ENCODE results near the gene THUMPD3. TPM values are rescaled to one million over a fixed set of nuclear protein-coding genes. Genes with fewer than 3 reads are reported as not detected.

Gene THUMPD3
- total RNA-seq: 61.4 and 62.4 TPM in 2 replicates

DNA sequence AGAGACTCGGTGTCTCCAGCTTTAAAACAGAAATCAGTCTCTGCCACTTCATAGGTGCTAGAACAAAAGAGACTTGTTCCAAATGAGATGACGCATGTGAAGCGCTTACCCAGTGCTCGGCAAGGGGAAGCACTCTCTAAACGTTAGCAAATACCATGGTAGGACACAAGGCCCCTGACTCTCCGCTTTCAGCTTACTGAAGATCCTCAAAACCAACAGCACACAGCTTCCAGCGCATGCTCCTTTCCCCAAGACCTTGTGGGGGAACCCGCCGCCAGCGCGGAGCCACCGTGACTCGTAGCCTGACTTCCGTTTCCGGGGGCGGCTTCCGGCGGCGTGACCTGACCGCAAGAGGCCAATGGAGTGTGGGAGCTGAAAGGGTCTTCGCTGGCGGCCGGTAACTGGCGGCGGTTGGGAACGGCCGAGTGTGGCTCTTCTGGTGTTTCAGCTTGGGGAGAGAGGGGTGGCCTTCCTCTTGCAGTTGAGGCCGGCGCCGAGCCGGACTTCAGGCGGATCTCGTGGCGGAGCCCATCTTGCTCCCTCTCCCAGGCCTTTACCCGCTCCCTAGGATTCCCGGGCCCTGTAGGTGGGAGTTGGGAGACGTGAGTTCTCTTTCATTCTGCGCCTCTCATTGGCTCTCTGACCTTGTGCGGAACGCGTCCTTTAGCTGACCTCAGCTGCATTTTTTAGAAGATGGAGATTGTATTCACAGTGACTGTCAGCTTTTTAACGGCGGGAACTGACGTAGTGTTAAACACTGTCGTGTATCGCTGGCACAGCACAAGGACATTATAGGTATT lies at the start of gene THUMPD3:
TSS of gene THUMPD3 (plus strand) at position 324 of the 800 bp plus-strand sequence. CDS start 2,015 bp downstream, outside the sequence.
- Mint-ChIP-seq H3K9me3 (no peaks in the 10 kb centered on the region), H3K4me3 (peak within 1 kb of the TSS; percentile 96), H3K4me1 (ENCODE audit: low read depth) (peaks cover 6% of the 10 kb centered on the region), H3K27me3 (ENCODE audit: insufficient read depth) (peaks cover 2% of the 10 kb centered on the region), H3K27ac (peak within 1 kb of the TSS; percentile 98), H3K36me3 (ENCODE audit: low read depth) (peaks cover 18% of the 10 kb centered on the region)
- DNase-seq (ENCODE audit: low spot score): peak; percentile 90
- intact Hi-C loops (cut with micrococcal nuclease): loop anchor here (1.0 to 5.0 kb wide), 9 partner anchors 9 to 958 kb away; partner anchors contain the start of genes BRK1, BRPF1, FANCD2 and MTMR14

DNA sequence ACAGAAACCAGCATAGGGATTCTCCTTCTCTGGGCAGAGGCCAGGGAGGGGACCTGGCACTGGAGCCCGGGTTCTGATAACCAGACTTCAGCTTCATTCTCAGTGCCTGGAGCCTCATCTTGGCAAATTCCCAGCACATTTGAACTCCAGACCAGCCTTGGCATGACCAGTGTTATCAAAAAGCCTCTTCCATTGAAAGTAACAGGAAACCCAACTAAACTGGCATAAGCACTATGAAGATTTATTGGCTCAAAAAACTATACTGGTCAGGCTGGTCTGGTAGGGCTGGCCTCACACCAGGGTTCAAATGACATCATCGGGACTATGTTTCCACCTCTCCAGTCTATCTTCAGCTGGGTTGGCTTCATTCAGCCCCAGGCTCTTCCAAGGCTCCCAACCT lies 48.1 kb upstream of the THUMPD3 start:
- intact Hi-C loops (cut with micrococcal nuclease): no loop called here
- H3K9me3 Mint-ChIP-seq: no peaks in the 10 kb centered on the region
- H3K27ac Mint-ChIP-seq: no peak overlapping the region
- peaks cover 2% of the 10 kb centered on the region for H3K27me3 Mint-ChIP-seq (ENCODE audit: insufficient read depth)
- H3K4me1 Mint-ChIP-seq (ENCODE audit: low read depth): no peaks in the 10 kb centered on the region
- no peak for DNase-seq (ENCODE audit: low spot score)
- no peak overlapping the region for H3K4me3 Mint-ChIP-seq
- H3K36me3 Mint-ChIP-seq (ENCODE audit: low read depth): no peaks in the 10 kb centered on the region

DNA sequence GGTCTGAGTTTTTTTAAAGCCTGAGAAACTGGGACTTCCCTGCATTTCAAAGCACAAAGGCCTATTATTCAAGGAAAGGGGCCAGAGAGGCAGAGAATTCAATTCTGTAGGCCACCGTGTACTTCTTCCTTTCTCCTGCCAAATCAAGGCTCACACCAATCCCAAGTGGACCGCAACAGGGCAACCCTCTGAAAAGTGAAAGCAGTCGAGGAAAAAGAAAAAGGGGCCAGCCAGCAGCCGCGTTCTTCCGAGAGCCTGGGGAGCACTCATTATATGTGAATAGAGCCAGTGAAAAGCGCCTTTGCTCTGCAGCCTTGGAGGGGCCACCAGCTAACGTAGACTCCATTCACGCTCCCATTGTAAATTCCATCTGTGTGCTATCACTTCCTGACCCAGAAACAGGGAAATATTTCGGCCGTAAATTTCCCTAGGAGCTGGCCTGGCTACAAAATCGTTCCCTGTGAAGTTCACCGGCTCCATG lies 45.9 kb upstream of the THUMPD3 start:
- Mint-ChIP-seq H3K27ac (no peak overlapping the region), H3K9me3 (no peaks in the 10 kb centered on the region), H3K4me1 (ENCODE audit: low read depth) (no peaks in the 10 kb centered on the region), H3K27me3 (ENCODE audit: insufficient read depth) (peaks cover 2% of the 10 kb centered on the region), H3K36me3 (ENCODE audit: low read depth) (no peaks in the 10 kb centered on the region), H3K4me3 (no peak overlapping the region)
- intact Hi-C loops (cut with micrococcal nuclease): no loop called here
- no peak for DNase-seq (ENCODE audit: low spot score)

DNA sequence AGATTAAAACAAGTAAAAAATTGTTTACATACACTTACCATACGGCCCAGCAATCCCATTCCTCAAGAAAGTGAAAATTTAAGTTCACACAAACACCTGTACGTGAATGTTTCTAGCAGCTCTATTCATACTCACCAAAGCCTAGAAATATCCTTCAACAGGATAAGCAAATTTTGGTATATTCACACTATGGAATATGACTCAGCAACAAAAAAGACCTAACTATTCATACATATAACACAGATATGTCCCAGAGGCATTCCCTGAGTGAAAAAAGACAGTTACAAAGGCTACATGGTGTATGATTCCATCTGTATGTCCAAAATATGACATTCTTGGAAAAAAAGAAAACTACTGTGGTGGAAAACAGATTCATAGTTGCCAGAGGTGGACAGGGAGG lies 40.1 kb upstream of the THUMPD3 start:
- Mint-ChIP-seq H3K36me3 (ENCODE audit: low read depth) (no peaks in the 10 kb centered on the region), H3K4me3 (no peak overlapping the region), H3K4me1 (ENCODE audit: low read depth) (no peaks in the 10 kb centered on the region), H3K27ac (no peak overlapping the region), H3K27me3 (ENCODE audit: insufficient read depth) (no peaks in the 10 kb centered on the region), H3K9me3 (peaks cover 5% of the 10 kb centered on the region)
- DNase-seq (ENCODE audit: low spot score): no peak
- intact Hi-C loops (cut with micrococcal nuclease): no loop called here

GRCh38 chr3:9324944-9325343 lies 37.9 kb upstream of the THUMPD3 start:
- no peaks in the 10 kb centered on the region for H3K4me1 Mint-ChIP-seq (ENCODE audit: low read depth)
- no peak overlapping the region for H3K4me3 Mint-ChIP-seq
- no peaks in the 10 kb centered on the region for H3K27me3 Mint-ChIP-seq (ENCODE audit: insufficient read depth)
- H3K9me3 Mint-ChIP-seq: peaks cover 9% of the 10 kb centered on the region
- DNase-seq (ENCODE audit: low spot score): no peak
- intact Hi-C loops (cut with micrococcal nuclease): no loop called here
- H3K27ac Mint-ChIP-seq: no peak overlapping the region
- H3K36me3 Mint-ChIP-seq (ENCODE audit: low read depth): no peaks in the 10 kb centered on the region

DNA sequence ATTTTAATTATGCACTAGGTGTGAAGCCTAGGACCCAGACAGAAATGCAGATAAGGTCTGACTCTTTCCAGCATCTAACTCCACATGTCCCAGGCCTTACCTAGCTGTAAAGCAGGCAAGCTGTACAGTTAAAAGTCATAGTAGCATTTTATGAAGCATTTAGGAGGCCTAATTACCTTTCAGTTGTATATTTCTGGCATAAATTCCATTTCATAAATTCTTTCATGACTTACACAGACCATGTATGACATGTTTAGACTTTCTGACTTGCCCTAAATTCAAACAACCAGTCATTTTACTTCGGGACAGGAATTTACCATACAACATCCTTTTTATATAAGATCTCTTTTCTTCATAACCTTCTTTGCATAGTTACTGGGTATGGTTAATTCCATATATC lies 35.3 kb upstream of the THUMPD3 start:
- H3K27me3 Mint-ChIP-seq (ENCODE audit: insufficient read depth): no peaks in the 10 kb centered on the region

GRCh38 chr3:9330166-9330703 lies 32.6 kb upstream of the THUMPD3 start:
- no peaks in the 10 kb centered on the region for H3K4me1 Mint-ChIP-seq (ENCODE audit: low read depth)
- peaks cover 14% of the 10 kb centered on the region for H3K9me3 Mint-ChIP-seq
- intact Hi-C loops (cut with micrococcal nuclease): no loop called here
- DNase-seq (ENCODE audit: low spot score): no peak
- no peak overlapping the region for H3K4me3 Mint-ChIP-seq
- H3K27me3 Mint-ChIP-seq (ENCODE audit: insufficient read depth): peaks cover 8% of the 10 kb centered on the region
- H3K27ac Mint-ChIP-seq: no peak overlapping the region
- H3K36me3 Mint-ChIP-seq (ENCODE audit: low read depth): no peaks in the 10 kb centered on the region

More for the DNA sequence above, 35.3 kb upstream of the THUMPD3 start:
- DNase-seq (ENCODE audit: low spot score): no peak
- Mint-ChIP-seq H3K4me3 (no peak overlapping the region), H3K27ac (no peak overlapping the region), H3K36me3 (ENCODE audit: low read depth) (no peaks in the 10 kb centered on the region), H3K4me1 (ENCODE audit: low read depth) (no peaks in the 10 kb centered on the region), H3K9me3 (peaks cover 14% of the 10 kb centered on the region)
- intact Hi-C loops (cut with micrococcal nuclease): no loop called here

- H3K27ac Mint-ChIP-seq: no peak overlapping the region
- intact Hi-C loops (cut with micrococcal nuclease): no loop called here
Observed at GRCh38 chr3:9331171-9331570, 31.7 kb upstream of the THUMPD3 start.

DNA sequence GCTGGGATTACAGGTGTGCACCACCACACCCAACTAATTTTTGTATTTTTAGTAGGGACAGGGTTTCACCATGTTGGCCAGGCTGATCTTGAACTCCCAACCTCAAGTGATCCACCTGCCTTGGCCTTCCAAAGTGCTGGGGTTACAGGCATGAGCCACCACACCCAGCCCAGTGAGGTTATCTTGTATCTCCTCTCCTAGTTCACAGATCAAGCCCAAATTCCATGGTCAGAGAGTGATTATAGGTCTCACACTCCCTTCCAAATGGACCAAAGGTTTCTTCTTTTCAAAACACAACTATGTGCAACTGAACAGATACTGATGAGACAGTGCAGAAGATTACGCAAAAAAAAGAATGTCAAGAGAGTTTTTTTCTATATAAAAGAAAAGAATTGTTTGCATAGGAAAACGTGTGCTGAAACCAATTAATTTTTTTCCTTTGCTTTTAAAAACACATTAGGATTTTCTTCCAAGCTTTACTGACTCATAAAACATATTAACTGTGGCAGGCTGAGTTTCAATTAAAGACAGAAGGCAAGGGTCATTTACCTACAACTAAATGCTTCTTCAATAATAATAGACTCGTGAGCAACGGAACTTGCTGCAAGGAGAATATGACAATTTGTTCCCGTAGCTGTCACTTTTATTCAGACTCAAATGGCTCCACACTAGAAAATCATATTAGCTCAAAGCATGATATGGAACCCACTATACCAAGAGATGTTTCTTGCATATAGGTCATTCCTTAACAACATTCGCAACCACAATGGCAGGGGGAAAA lies 30.4 kb upstream of the THUMPD3 start:
- Mint-ChIP-seq H3K4me1 (ENCODE audit: low read depth) (no peaks in the 10 kb centered on the region), H3K27me3 (ENCODE audit: insufficient read depth) (peaks cover 13% of the 10 kb centered on the region), H3K4me3 (no peak overlapping the region), H3K36me3 (ENCODE audit: low read depth) (no peaks in the 10 kb centered on the region), H3K9me3 (peaks cover 10% of the 10 kb centered on the region), H3K27ac (no peak overlapping the region)
- no peak for DNase-seq (ENCODE audit: low spot score)
- intact Hi-C loops (cut with micrococcal nuclease): no loop called here

More at GRCh38 chr3:9331171-9331570, 31.7 kb upstream of the THUMPD3 start:
- Mint-ChIP-seq H3K36me3 (ENCODE audit: low read depth) (no peaks in the 10 kb centered on the region), H3K9me3 (peaks cover 14% of the 10 kb centered on the region), H3K27me3 (ENCODE audit: insufficient read depth) (peaks cover 8% of the 10 kb centered on the region), H3K4me3 (no peak overlapping the region), H3K4me1 (ENCODE audit: low read depth) (no peaks in the 10 kb centered on the region)
- DNase-seq (ENCODE audit: low spot score): no peak

DNA sequence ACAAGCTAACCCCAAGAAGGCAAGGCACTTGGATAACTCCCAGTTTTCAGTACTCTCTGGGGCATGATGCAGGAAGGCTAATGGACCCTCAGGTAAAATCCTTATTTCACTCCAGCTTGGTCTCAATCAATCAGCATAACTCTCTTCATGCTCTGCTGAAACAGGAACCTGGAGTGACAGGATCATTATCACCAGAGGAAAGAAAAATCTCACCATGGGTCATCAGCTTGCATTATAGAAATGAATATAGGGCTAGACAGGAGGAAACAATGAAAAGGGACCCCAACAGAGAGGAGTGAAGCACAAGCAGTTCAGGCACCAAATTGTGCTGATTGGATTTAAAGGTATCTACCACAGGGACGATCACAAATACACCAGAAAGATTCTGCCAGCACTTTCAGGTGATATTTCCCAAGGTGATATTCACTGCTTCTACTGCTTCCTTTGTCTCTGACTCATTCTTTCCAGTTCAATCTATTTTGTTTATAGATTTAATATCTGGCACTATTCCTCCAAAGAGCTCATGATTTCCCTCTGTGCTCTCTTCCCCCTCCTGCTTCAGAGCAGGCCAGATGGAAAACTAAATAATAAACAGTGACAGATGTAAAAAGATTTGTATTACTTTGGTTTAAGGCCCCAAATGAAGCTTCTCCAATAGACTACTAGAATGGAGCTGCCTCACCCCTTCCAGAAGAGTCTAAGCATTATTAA lies 22.9 kb upstream of the THUMPD3 start:
- Mint-ChIP-seq H3K27me3 (ENCODE audit: insufficient read depth) (peaks cover 7% of the 10 kb centered on the region), H3K9me3 (no peaks in the 10 kb centered on the region), H3K36me3 (ENCODE audit: low read depth) (no peaks in the 10 kb centered on the region), H3K4me3 (no peak overlapping the region), H3K27ac (no peak overlapping the region), H3K4me1 (ENCODE audit: low read depth) (no peaks in the 10 kb centered on the region)
- intact Hi-C loops (cut with micrococcal nuclease): no loop called here
- no peak for DNase-seq (ENCODE audit: low spot score)

GRCh38 chr3:9340472-9340902 lies 22.4 kb upstream of the THUMPD3 start:
- Mint-ChIP-seq H3K4me3 (no peak overlapping the region), H3K36me3 (ENCODE audit: low read depth) (no peaks in the 10 kb centered on the region), H3K27ac (no peak overlapping the region), H3K4me1 (ENCODE audit: low read depth) (no peaks in the 10 kb centered on the region), H3K27me3 (ENCODE audit: insufficient read depth) (peaks cover 5% of the 10 kb centered on the region), H3K9me3 (no peaks in the 10 kb centered on the region)
- intact Hi-C loops (cut with micrococcal nuclease): no loop called here
- no peak for DNase-seq (ENCODE audit: low spot score)

- intact Hi-C loops (cut with micrococcal nuclease): no loop called here
- H3K4me3 Mint-ChIP-seq: no peak overlapping the region
Observed at GRCh38 chr3:9342696-9343095, 20.2 kb upstream of the THUMPD3 start.

More at GRCh38 chr3:9342696-9343095, 20.2 kb upstream of the THUMPD3 start:
- Mint-ChIP-seq H3K4me1 (ENCODE audit: low read depth) (no peaks in the 10 kb centered on the region), H3K27ac (no peak overlapping the region), H3K27me3 (ENCODE audit: insufficient read depth) (no peaks in the 10 kb centered on the region), H3K9me3 (no peaks in the 10 kb centered on the region), H3K36me3 (ENCODE audit: low read depth) (no peaks in the 10 kb centered on the region)
- no peak for DNase-seq (ENCODE audit: low spot score)
